ENCODE data around the gene TADA3. TPM values are rescaled to one million over a fixed set of nuclear protein-coding genes. Genes with fewer than 3 reads are reported as not detected.

The TADA3 gene
- total RNA-seq, 2 donors from 2014 or later: 130 to 131 TPM

DNA sequence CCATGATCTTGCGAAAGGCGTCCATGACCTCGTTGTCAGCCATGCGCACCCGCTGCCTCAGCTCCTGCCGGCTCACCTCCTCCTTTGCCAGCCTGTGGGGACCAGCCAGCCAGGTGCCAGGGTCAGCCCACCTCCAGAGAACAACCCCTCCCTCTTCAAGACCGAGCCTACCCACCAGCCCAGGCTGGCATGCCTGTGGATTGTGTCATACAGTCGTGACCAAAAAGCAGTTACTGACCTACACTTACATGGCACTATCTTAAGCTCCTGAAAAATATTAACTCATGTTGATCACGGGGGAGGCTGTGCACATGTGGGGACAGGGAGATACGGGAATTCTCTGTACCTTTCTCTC lies 11.8 kb downstream of the TADA3 start:
- intact Hi-C loops (cut with DNase I): no loop called here
- H3K27ac ChIP-seq: no peak overlapping the region
- no peak overlapping the region for H3K4me3 ChIP-seq
- no peaks in the 10 kb centered on the region for H3K27me3 ChIP-seq (replicated peaks; ENCODE audit: insufficient read depth)
- peaks cover 4% of the 10 kb centered on the region in 2 donors for H3K36me3 ChIP-seq
- H3K9me3 ChIP-seq: no peaks in the 10 kb centered on the region
- TF ChIP-seq POLR2A (IDR thresholded peaks at IDR 0.05): no peak
- no peak for TF ChIP-seq POLR2AphosphoS5 (IDR thresholded peaks at IDR 0.05)
- TF ChIP-seq, protein P1, sequence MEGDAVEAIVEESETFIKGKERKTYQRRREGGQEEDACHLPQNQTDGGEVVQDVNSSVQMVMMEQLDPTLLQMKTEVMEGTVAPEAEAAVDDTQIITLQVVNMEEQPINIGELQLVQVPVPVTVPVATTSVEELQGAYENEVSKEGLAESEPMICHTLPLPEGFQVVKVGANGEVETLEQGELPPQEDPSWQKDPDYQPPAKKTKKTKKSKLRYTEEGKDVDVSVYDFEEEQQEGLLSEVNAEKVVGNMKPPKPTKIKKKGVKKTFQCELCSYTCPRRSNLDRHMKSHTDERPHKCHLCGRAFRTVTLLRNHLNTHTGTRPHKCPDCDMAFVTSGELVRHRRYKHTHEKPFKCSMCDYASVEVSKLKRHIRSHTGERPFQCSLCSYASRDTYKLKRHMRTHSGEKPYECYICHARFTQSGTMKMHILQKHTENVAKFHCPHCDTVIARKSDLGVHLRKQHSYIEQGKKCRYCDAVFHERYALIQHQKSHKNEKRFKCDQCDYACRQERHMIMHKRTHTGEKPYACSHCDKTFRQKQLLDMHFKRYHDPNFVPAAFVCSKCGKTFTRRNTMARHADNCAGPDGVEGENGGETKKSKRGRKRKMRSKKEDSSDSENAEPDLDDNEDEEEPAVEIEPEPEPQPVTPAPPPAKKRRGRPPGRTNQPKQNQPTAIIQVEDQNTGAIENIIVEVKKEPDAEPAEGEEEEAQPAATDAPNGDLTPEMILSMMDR (IDR thresholded peaks at IDR 0.05): no peak
- no peaks in the 10 kb centered on the region for H3K4me1 ChIP-seq (replicated peaks)
- 80% methylated on average over 10 of the region's 10 CpGs for WGBS
- DNase-seq (ENCODE audit: low spot score): no peak

DNA sequence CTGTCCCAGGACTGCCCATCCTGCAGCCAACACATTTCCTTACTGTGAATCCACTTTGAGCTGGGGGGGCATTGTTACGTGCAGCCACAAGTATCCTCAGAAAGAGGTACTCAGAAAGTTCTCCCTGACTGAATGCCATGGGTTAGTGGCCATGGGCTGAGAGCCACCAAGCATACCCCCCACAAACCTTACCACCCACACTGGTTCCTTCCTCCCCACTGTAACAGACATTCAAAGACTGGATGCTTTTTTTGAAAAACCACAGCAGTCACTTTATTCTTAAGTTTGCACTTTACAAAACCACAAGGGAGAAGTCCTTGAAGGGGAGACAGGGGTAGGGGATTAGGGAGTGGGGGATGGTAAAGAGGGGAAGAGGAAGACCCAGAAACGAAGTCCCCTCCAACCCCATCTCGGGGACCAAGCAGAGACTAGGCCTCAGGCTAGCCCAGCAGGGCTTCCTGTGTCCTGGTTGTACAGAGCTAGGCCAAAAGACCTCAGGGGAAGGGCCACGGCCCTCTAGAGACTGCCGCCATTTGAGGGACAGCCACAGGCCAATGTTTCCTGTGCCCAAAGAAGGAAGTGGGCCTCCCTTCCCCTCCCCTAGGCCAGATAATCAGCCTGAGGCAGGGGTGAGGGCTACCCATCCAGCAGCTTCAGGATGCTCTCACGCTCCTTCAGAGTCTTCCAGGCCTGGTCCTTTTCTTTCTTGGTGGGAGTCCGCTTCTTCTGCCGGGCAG lies 12.4 kb downstream of the TADA3 start:
- DNase-seq (ENCODE audit: low spot score): no peak
- H3K4me3 ChIP-seq: no peak overlapping the region
- intact Hi-C loops (cut with DNase I): no loop called here
- H3K4me1 ChIP-seq (replicated peaks): no peaks in the 10 kb centered on the region
- peaks cover 4% of the 10 kb centered on the region in 2 donors for H3K36me3 ChIP-seq
- no peaks in the 10 kb centered on the region for H3K9me3 ChIP-seq
- H3K27ac ChIP-seq: no peak overlapping the region
- no peaks in the 10 kb centered on the region for H3K27me3 ChIP-seq (replicated peaks; ENCODE audit: insufficient read depth)
- 74% methylated on average over 8 of the region's 8 CpGs for whole genome bisulfite sequencing
- TF ChIP-seq POLR2A (IDR thresholded peaks at IDR 0.05): no peak

GRCh38 chr3:9779075-9779593 lies 13.1 kb downstream of the TADA3 start:
- WGBS: 83% methylated on average over 6 of the region's 6 CpGs
- Histone ChIP-seq H3K4me1 (replicated peaks) (no peaks in the 10 kb centered on the region), H3K36me3 (peaks cover 4% of the 10 kb centered on the region in 2 donors), H3K27me3 (replicated peaks; ENCODE audit: insufficient read depth) (no peaks in the 10 kb centered on the region), H3K27ac (no peak overlapping the region), H3K9me3 (no peaks in the 10 kb centered on the region), H3K4me3 (no peak overlapping the region)
- DNase-seq (ENCODE audit: low spot score): no peak
- intact Hi-C loops (cut with DNase I): no loop called here
- TF ChIP-seq POLR2A (IDR thresholded peaks at IDR 0.05): no peak
- TF ChIP-seq, protein P1 (IDR thresholded peaks at IDR 0.05): no peak
- TF ChIP-seq POLR2AphosphoS5 (IDR thresholded peaks at IDR 0.05): no peak

GRCh38 chr3:9778143-9779074 lies 13.9 kb downstream of the TADA3 start:
- 65% methylated on average over 5 of the region's 5 CpGs for WGBS
- no peaks in the 10 kb centered on the region for H3K4me1 ChIP-seq (replicated peaks)
- H3K4me3 ChIP-seq: no peak overlapping the region
- intact Hi-C loops (cut with DNase I): no loop called here
- H3K9me3 ChIP-seq: no peaks in the 10 kb centered on the region
- TF ChIP-seq POLR2AphosphoS5 (IDR thresholded peaks at IDR 0.05) (no peak), POLR2A (IDR thresholded peaks at IDR 0.05) (no peak)
- TF ChIP-seq, protein P1 (IDR thresholded peaks at IDR 0.05): no peak
- H3K27me3 ChIP-seq (replicated peaks; ENCODE audit: insufficient read depth): no peaks in the 10 kb centered on the region
- H3K27ac ChIP-seq: no peak overlapping the region
- DNase-seq (ENCODE audit: low spot score): no peak
- H3K36me3 ChIP-seq: no peaks in the 10 kb centered on the region

GRCh38 chr3:9777694-9778021 lies 14.6 kb downstream of the TADA3 start:
- no peak for DNase-seq (ENCODE audit: low spot score)
- Histone ChIP-seq H3K27ac (no peak overlapping the region), H3K9me3 (no peaks in the 10 kb centered on the region), H3K27me3 (replicated peaks; ENCODE audit: insufficient read depth) (no peaks in the 10 kb centered on the region), H3K4me3 (no peak overlapping the region), H3K4me1 (replicated peaks) (no peaks in the 10 kb centered on the region), H3K36me3 (no peaks in the 10 kb centered on the region)
- intact Hi-C loops (cut with DNase I): no loop called here
- 96% methylated on average over 1 of the region's 1 CpG for WGBS
- TF ChIP-seq POLR2A (IDR thresholded peaks at IDR 0.05): no peak
- TF ChIP-seq, protein P1 (IDR thresholded peaks at IDR 0.05): no peak
- TF ChIP-seq POLR2AphosphoS5 (IDR thresholded peaks at IDR 0.05): no peak

All from prostate gland (tissue), 2 donors.